ENCODE data around the gene PTPRM. TPM values are rescaled to one million over a fixed set of nuclear protein-coding genes. Genes with fewer than 3 reads are reported as not detected.
A peak's percentile ranks its signal among the peaks of the same experiment; 100 is the strongest.

PTPRM gene
- total and polyA plus RNA-seq, 2 of the 8 experiments (the other 6 are each of a cell fraction or from before 2014, with no cell fraction given): 4.1 to 7.0 TPM

DNA sequence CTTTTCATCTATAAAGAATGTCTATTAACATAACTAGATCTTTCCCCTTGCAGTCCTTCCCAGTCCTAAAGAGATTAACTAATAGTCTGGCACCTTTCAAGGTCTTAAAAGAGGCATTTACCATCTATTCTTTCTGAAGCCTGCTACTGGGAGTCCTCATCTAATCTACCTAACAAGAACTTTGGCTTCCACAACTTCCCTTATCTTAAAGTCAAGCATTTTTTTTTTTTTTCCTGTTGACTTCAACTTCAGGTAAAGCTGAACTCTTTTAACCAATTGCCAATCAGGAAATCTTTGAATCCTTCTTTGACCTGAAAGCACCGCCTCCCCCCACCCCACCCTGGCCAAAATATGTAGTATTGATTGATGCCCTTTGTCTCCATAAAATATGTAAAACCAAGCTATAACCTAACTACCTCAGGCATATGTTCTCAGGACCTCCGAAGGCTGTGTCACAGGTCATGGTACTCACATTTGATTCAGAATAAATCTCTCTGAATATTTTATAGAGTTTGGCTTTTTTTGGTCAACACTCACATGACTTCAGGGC, 168.6 kb downstream of the PTPRM start:
- H4K8ac ChIP-seq (ENCODE audit: extremely low read depth, insufficient read depth, low read length): no peak overlapping the region
- no peak overlapping the region for H3K56ac ChIP-seq (replicated peaks; ENCODE audit: insufficient read length, low read depth, low read length)
- no peak overlapping the region for H3K4ac ChIP-seq (replicated peaks; ENCODE audit: insufficient read length, low read depth, low read length)
- H2AFZ ChIP-seq (ENCODE audit: low read length): no peak overlapping the region
- no peak overlapping the region for H2BK12ac ChIP-seq (ENCODE audit: low read depth, low read length)
- H3K14ac ChIP-seq (ENCODE audit: insufficient read length): no peak overlapping the region
- no peak overlapping the region for H2AK5ac ChIP-seq (ENCODE audit: low read depth, low read length)
- H3K9ac ChIP-seq (replicated peaks in 1 of 4; ENCODE audit: extremely low read depth in 1 of 4, low read depth in 3 of 4, low read length in 3 of 4): no peak overlapping the region
- H3K36me3 ChIP-seq (ENCODE audit: control insufficient read depth in 2 of 4, insufficient read depth in 4 of 4, low read length in 3 of 4): no peaks in the 10 kb centered on the region
- DNase-seq (ENCODE audit: low read depth in 1 of 2, low spot score in 2 of 2) (no peak), FAIRE-seq (no peak)
- H4K91ac ChIP-seq (replicated peaks; ENCODE audit: insufficient read length, low read length): no peak overlapping the region
- no peaks in the 10 kb centered on the region for H4K20me1 ChIP-seq (replicated peaks in 1 of 2; ENCODE audit: control insufficient read depth in 1 of 2, insufficient read depth in 2 of 2, low read length in 2 of 2)
- H2BK5ac ChIP-seq (ENCODE audit: low read depth, low read length): no peak overlapping the region
- H3K27ac ChIP-seq (ENCODE audit: low read depth, low read length): no peak overlapping the region
- no peaks in the 10 kb centered on the region for H3K79me1 ChIP-seq (ENCODE audit: low read depth, low read length)
- H4K5ac ChIP-seq (ENCODE audit: insufficient read length, low read depth, low read length): no peak overlapping the region
- H3K23ac ChIP-seq (ENCODE audit: insufficient read length): no peak overlapping the region
- ChIA-PET POLR2A (ENCODE audit: partially characterized antibody) (interaction anchor here (0.6 to 0.8 kb wide), 2 partner anchors 11 to 655 kb away, joined by 3 read pairs; no protein-coding TSS in a partner anchor), CTCF (ENCODE audit: partially characterized antibody) (interaction anchor here (0.7 to 3.1 kb wide), 4 partner anchors 11 to 524 kb away, joined by 3 to 11 read pairs (median 3); partner anchors contain the start of gene PTPRM)
- H3K18ac ChIP-seq (ENCODE audit: extremely low read depth, low read length): no peak overlapping the region
- peaks cover under 1 to 5% (median 4%) of the 10 kb centered on the region in 4 experiments; a peak in 5 of 7 replicates for H3K4me1 ChIP-seq (replicated peaks in 1 of 4; ENCODE audit: control insufficient read depth in 3 of 4, insufficient read depth in 4 of 4, low read length in 3 of 4)
- TF ChIP-seq POLR2AphosphoS5 (IDR thresholded peaks at IDR 0.05; ENCODE audit: low read depth, low read length): no peak
- no peak for TF ChIP-seq BACH1 (IDR thresholded peaks at IDR 0.05; ENCODE audit: low read length)
- TF ChIP-seq BRCA1 (IDR thresholded peaks at IDR 0.05; ENCODE audit: low read depth, low read length): no peak
- TF ChIP-seq CHD1 (IDR thresholded peaks at IDR 0.05; ENCODE audit: low read depth, low read length): no peak
- TF ChIP-seq, protein P1, sequence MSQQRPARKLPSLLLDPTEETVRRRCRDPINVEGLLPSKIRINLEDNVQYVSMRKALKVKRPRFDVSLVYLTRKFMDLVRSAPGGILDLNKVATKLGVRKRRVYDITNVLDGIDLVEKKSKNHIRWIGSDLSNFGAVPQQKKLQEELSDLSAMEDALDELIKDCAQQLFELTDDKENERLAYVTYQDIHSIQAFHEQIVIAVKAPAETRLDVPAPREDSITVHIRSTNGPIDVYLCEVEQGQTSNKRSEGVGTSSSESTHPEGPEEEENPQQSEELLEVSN (IDR thresholded peaks at IDR 0.05): no peak
- H3K23me2 ChIP-seq (ENCODE audit: low read depth, low read length): no peaks in the 10 kb centered on the region
- H3K79me2 ChIP-seq (ENCODE audit: control insufficient read depth in 1 of 2, insufficient read depth in 2 of 2, low read length in 2 of 2): no peaks in the 10 kb centered on the region
- H3K9me3 ChIP-seq (ENCODE audit: insufficient read depth in 2 of 2, low read depth in 1 of 2, low read length in 1 of 2): no peaks in the 10 kb centered on the region
- no peaks in the 10 kb centered on the region for H3K27me3 ChIP-seq (replicated peaks in 1 of 4; ENCODE audit: control insufficient read depth in 3 of 4, extremely low read depth in 1 of 4, insufficient read depth in 3 of 4, low read length in 3 of 4)
- H3K4me3 ChIP-seq (ENCODE audit: extremely low read depth in 1 of 4, insufficient read depth in 2 of 4, low read depth in 3 of 4, low read length in 4 of 4): no peak overlapping the region
- 92% methylated on average over 2 of the region's 2 CpGs; no CpG with 5 or more reads in 1 of the 2 experiments for WGBS, 2 experiments (ENCODE audit: extremely low coverage in 1 of 2, insufficient coverage in 1 of 2, insufficient read length in 1 of 2, insufficient replicate concordance in 2 of 2, low coverage in 1 of 2, low lambda C conversion rate in 2 of 2, missing lambda C conversion rate in 1 of 2)
- no peak overlapping the region for H2BK15ac ChIP-seq (ENCODE audit: low read length)
- H2BK20ac ChIP-seq (ENCODE audit: low read length): peak overlapping the region; percentile 96; the same call in 1 of the 2 replicates
- no peak overlapping the region for H3K4me2 ChIP-seq (ENCODE audit: insufficient read depth in 1 of 2, low read depth in 2 of 2, low read length in 2 of 2)
- H2BK120ac ChIP-seq (replicated peaks; ENCODE audit: low read depth, low read length): no peak overlapping the region
